GM12801 (cell line): ENCODE data around the gene PEX14.

Experiments
- CTCF ChIP-seq: IDR thresholded peaks from one replicate; pipeline ENCODE4 v1.5.1; 2011; ENCODE audit warnings: control low read depth; ENCODE audit not compliant: insufficient read length; ENCODE audit errors: extremely low read depth

Gene PEX14

GRCh38 chr1:10676963-10677362, 202.2 kb downstream of the PEX14 start:
- no peak for TF ChIP-seq CTCF

DNA sequence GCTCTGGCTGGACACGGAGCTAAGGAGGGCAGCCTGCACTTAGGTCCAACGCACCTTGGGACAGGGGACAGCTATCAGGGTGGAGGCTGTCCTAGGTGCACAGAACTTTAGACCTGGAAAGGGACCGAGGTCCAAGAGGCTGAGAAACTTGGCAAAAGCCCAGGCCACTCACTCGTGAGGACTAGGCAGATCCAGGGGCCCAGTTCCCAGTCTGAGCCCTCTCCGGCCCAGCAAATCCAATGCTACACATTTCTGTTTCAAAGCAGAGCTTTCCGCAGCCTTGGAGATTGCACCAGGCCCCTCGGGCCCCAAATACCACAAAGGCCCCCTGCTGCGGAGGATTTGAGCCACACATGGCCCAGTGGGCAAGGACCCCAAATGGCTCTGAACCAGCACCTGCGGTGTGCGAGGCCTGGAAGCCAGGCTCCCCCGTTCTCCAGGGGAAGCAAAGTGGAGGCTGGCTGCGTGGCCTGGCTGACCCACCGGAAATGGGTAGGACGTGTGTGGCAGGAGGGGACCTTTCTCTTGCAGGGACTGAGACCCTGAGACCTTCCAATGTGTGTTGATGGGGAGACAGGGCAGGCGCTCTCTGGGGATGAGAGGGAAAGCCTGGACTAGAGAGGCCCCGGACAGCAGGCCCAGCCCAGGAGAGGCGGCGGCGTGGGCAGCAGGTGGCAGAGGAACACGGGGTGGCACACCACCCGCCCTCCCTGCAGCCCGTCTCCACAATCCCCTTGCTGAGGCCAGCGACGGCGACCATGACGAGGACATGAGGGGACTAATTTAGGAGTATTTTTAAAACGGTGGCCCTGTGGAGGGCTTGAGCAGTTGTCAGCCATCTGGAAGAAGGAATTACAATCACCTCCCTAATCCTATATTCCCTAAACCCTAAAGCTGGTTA, 203.0 kb downstream of the PEX14 start:
- no peak for TF ChIP-seq CTCF

DNA sequence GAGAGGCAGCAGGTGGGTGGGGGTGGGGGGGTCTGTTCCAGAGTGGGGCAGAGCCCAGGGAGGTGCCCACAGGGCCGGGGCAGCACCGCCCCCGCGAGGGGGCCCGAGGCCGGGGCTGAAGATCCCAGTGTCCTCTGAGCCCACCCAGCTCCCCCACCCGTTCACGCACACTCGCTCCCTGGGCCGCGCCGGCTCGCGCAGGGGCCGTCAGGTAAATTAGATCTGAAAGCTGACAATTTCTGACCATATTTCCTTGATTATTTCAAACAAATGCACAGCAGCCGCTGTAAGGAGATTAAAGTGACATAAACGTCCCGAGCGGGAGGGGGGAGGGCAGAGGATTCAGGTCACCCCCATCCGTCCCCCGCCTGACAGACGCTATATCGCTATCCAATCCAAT, 203.7 kb downstream of the PEX14 start:
- TF ChIP-seq CTCF, result no peak

DNA sequence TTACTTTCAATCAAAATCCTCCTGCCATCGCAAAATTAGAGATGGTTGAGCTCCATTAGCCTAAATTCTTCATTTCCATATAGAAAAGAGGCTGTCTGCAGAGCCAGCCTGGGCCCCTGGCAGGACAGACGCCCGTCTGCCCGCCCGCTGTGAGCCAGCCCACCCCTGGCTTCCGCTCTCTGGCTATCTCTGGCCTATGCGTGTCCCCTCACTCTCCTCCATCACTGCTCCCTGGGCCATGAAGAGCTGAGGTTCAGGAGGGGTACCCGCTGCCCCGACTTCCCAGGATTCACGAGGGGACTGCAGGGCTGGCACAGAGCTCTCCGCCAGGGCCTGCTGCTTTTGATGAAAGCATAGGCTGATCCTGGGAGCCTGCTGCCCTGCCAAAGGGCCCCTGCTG, 204.1 kb downstream of the PEX14 start:
- TF ChIP-seq CTCF, result no peak

DNA sequence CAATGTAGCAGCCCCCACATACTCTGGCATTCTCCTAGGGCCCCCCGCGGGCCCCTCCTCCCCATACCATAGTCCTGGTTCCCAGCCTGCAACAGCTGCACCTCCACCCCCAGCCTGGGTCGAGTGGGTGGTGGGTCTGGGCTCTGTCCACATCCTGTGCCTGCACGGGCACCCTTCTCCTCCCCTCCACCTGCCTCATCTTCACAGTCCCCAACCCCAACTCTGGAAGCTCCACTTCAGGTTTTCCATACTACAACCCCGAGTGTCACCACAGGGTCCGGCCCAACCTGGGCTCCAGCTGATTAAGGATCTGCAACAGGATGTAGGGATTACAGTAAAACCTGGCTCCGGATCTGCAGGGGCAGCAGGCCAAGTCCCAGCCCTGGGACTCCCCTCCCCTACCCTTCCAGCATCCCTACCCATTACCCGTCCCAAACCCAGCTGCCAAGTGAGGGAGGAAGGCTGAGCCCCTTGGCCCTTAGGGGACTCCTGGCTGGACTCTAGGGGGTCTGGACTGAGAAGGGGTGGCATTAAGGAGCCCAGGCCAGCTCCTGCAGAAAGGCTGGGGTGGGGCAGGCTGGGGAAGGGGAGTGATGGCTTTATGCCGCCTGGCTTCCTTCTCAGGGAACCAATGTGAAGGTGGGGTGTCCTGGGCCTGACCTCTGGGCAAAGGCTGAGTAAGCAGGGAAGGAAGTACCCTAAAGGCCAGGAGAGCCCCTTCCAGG, 204.9 kb downstream of the PEX14 start:
- TF ChIP-seq CTCF, result no peak
